ENCODE data around the gene MAP6.
A peak's percentile ranks its signal among the peaks of the same experiment; 100 is the strongest.
"Not testable (repeated sequence)": the region's sequence is repeated elsewhere in the genome, so short reads cannot be mapped to it uniquely, and the experiment has no call there.

The MAP6 gene

GRCh38 chr11:75668451-75669297, at the start of gene MAP6:
TSS of gene MAP6 (minus strand) at chr11:75669038. CDS start at chr11:75668369, 669 bp downstream.
- peaks cover 75% of the 10 kb centered on the region for H3K27me3 Mint-ChIP-seq
- peak within 1 kb of the TSS; percentile 72 for H3K4me3 Mint-ChIP-seq
- no peak within 1 kb of the TSS for H3K27ac Mint-ChIP-seq
- peaks cover 2% of the 10 kb centered on the region for H3K36me3 Mint-ChIP-seq
- peaks cover 23% of the 10 kb centered on the region for H3K4me1 Mint-ChIP-seq
- peaks cover 5% of the 10 kb centered on the region for H3K9me3 Mint-ChIP-seq
- CTCF ChIA-PET, result interaction anchor here (0.6 kb wide), 1 partner anchor 11 kb away, joined by 3 read pairs; no protein-coding TSS in a partner anchor
- peak; percentile 54 for DNase-seq

DNA sequence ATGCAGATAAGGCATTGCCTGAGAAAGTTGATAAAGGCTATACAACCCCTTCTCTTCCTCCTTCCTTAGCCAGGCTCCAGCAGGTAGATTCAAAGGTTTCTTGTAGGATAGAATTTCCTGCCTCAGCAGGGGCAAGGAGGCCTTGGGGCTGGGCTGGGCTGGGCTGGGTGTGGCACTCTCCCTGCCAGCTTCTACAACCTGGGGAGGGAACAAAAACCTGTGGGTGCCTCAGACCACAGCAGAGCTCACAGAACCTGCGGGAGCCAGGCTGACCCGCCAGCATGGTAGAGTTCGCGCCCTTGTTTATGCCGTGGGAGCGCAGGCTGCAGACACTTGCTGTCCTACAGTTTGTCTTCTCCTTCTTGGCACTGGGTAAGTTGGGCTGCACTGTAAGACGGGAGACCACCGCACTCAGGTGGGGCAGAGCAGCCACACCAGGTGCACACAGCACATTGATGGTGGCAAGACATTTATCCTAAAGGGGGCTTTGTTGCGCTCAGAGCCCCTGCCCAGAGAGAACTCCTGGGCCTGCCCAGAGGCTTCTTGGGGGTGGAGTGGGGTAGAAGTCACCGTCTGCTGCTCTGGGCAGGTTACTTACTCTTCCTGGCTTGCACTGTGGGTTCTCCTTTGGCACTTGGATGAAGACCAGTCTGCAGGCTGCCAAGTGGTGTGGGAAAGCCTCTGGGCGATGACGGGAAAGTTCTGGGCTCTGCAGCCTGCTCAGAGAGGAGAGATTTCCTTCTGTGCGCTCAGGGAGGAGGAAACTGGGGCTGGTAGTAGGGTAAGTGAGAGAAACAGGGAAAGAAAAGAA, 49.0 kb upstream of the MAP6 start, which contains the start of gene MOGAT2:
TSS of gene MOGAT2 (plus strand) at position 231 of the 811 bp plus-strand sequence. CDS start at position 282, 51 bp downstream.
- H3K9me3 Mint-ChIP-seq, result no peaks in the 10 kb centered on the region
- no peaks in the 10 kb centered on the region for H3K36me3 Mint-ChIP-seq
- no peak within 1 kb of the TSS for H3K27ac Mint-ChIP-seq
- no peaks in the 10 kb centered on the region for H3K4me1 Mint-ChIP-seq
- peaks cover 34% of the 10 kb centered on the region for H3K27me3 Mint-ChIP-seq
- CTCF ChIA-PET, result interaction anchor here (1.5 kb wide), 1 partner anchor 150 kb away, joined by 3 read pairs; no protein-coding TSS in a partner anchor
- DNase-seq, result no peak
- H3K4me3 Mint-ChIP-seq, result no peak within 1 kb of the TSS

GRCh38 chr11:75716659-75717058, 47.8 kb upstream of the MAP6 start:
- no peak overlapping the region for H3K4me3 Mint-ChIP-seq
- no peak for DNase-seq
- peaks cover 31% of the 10 kb centered on the region for H3K27me3 Mint-ChIP-seq
- no peaks in the 10 kb centered on the region for H3K36me3 Mint-ChIP-seq
- no peaks in the 10 kb centered on the region for H3K9me3 Mint-ChIP-seq
- CTCF ChIA-PET, result interaction anchor here (1.5 kb wide), 1 partner anchor 151 kb away, joined by 3 read pairs; no protein-coding TSS in a partner anchor
- no peak overlapping the region for H3K27ac Mint-ChIP-seq
- H3K4me1 Mint-ChIP-seq, result no peaks in the 10 kb centered on the region

- no peak overlapping the region for H3K27ac Mint-ChIP-seq
- no peaks in the 10 kb centered on the region for H3K4me1 Mint-ChIP-seq
- CTCF ChIA-PET, result interaction anchor here (2.7 to 2.8 kb wide), 2 partner anchors 7 to 10 kb away, joined by 9 to 10 read pairs; no protein-coding TSS in a partner anchor
- H3K9me3 Mint-ChIP-seq, result no peaks in the 10 kb centered on the region
- H3K4me3 Mint-ChIP-seq, result no peak overlapping the region
- H3K36me3 Mint-ChIP-seq, result no peaks in the 10 kb centered on the region
- DNase-seq, result no peak
- H3K27me3 Mint-ChIP-seq, result peaks cover 31% of the 10 kb centered on the region
Measured at GRCh38 chr11:75715688-75716087, 46.9 kb upstream of the MAP6 start.

GRCh38 chr11:75714211-75714610, 45.4 kb upstream of the MAP6 start:
- Mint-ChIP-seq H3K4me1 (no peaks in the 10 kb centered on the region), H3K4me3 (no peak overlapping the region), H3K27ac (no peak overlapping the region), H3K9me3 (no peaks in the 10 kb centered on the region), H3K27me3 (peaks cover 25% of the 10 kb centered on the region), H3K36me3 (no peaks in the 10 kb centered on the region)
- CTCF ChIA-PET, result interaction anchor here (2.7 to 2.8 kb wide), 2 partner anchors 9 kb away, joined by 9 to 10 read pairs; no protein-coding TSS in a partner anchor
- no peak for DNase-seq

- CTCF ChIA-PET, result interaction anchor here (0.6 to 2.1 kb wide), 21 partner anchors 8 to 552 kb away, joined by 3 to 9 read pairs (median 3); no protein-coding TSS in a partner anchor
- Mint-ChIP-seq H3K9me3 (no peaks in the 10 kb centered on the region), H3K4me3 (no peak overlapping the region), H3K4me1 (no peaks in the 10 kb centered on the region), H3K27ac (no peak overlapping the region), H3K36me3 (no peaks in the 10 kb centered on the region), H3K27me3 (peaks cover 15% of the 10 kb centered on the region)
- DNase-seq, result peak; percentile 73
Measured at GRCh38 chr11:75706260-75706729, 37.5 kb upstream of the MAP6 start.

- Mint-ChIP-seq H3K27ac (no peak overlapping the region), H3K4me1 (no peaks in the 10 kb centered on the region), H3K36me3 (no peaks in the 10 kb centered on the region), H3K27me3 (peaks cover 15% of the 10 kb centered on the region), H3K9me3 (no peaks in the 10 kb centered on the region), H3K4me3 (no peak overlapping the region)
- CTCF ChIA-PET, result interaction anchor here (0.6 to 2.1 kb wide), 18 partner anchors 8 to 553 kb away, joined by 3 to 9 read pairs (median 3); no protein-coding TSS in a partner anchor
- DNase-seq, result no peak
Measured at GRCh38 chr11:75705541-75705940, 36.7 kb upstream of the MAP6 start.

DNA sequence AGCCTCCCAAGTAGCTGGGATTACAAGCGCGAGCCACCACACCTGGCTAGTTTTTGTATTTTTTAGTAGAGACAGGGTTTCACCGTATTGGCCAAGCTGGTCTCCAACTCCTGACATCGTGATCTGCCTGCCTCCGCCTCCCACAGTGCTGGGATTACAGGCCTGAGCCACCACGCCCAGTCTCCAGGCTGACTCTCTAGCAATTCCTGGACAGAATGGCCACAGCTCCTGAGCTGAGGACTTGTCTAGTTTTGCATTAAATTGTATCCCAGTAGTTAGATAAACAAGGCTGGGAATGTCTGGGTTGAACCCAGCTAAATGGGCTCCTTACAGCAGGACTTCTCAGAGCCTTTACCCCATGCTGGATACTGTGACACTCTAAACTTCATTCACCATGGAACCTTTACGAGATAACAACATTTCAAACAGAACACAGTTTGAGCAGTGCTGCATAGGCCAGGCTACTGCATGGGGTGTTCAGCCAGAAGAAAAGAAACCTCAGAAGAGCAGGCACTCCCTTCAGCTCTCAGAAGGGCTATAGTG, 34.9 kb upstream of the MAP6 start:
- CTCF ChIA-PET, result no interaction called here
- H3K9me3 Mint-ChIP-seq, result no peaks in the 10 kb centered on the region
- H3K27me3 Mint-ChIP-seq, result peaks cover 23% of the 10 kb centered on the region
- no peak overlapping the region for H3K27ac Mint-ChIP-seq
- DNase-seq, result no peak
- H3K4me1 Mint-ChIP-seq, result no peaks in the 10 kb centered on the region
- no peak overlapping the region for H3K4me3 Mint-ChIP-seq
- no peaks in the 10 kb centered on the region for H3K36me3 Mint-ChIP-seq

DNA sequence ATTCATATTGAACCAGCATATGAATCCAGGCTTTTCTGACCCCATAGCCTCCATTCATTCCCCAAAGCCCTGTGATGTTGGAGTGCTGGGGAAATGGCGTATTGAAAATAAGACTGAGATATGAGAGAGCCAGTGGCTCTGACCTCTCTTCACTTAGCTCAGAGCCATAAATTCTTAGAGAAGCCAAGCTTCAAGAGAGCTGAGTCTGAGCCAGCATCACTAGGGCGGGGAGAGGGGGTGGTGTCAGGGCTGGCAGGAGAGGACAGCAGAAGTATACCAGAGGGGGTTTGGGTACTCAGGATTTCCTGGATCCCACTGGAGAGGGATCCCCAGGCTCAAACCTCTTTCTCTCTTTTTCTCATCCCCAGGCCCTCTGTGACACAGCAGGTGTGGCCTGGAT, 32.1 kb upstream of the MAP6 start:
- Mint-ChIP-seq H3K4me3 (no peak overlapping the region), H3K27me3 (peaks cover 35% of the 10 kb centered on the region), H3K9me3 (no peaks in the 10 kb centered on the region), H3K36me3 (no peaks in the 10 kb centered on the region), H3K4me1 (no peaks in the 10 kb centered on the region), H3K27ac (no peak overlapping the region)
- no peak for DNase-seq
- CTCF ChIA-PET, result no interaction called here

GRCh38 chr11:75697906-75698581, 29.2 kb upstream of the MAP6 start:
- no peak for DNase-seq
- H3K4me3 Mint-ChIP-seq, result no peak overlapping the region
- H3K36me3 Mint-ChIP-seq, result no peaks in the 10 kb centered on the region
- no peaks in the 10 kb centered on the region for H3K4me1 Mint-ChIP-seq
- H3K9me3 Mint-ChIP-seq, result no peaks in the 10 kb centered on the region
- no peak overlapping the region for H3K27ac Mint-ChIP-seq
- CTCF ChIA-PET, result interaction anchor here (1.5 kb wide), 1 partner anchor 8 kb away, joined by 6 read pairs; no protein-coding TSS in a partner anchor
- peaks cover 43% of the 10 kb centered on the region for H3K27me3 Mint-ChIP-seq

DNA sequence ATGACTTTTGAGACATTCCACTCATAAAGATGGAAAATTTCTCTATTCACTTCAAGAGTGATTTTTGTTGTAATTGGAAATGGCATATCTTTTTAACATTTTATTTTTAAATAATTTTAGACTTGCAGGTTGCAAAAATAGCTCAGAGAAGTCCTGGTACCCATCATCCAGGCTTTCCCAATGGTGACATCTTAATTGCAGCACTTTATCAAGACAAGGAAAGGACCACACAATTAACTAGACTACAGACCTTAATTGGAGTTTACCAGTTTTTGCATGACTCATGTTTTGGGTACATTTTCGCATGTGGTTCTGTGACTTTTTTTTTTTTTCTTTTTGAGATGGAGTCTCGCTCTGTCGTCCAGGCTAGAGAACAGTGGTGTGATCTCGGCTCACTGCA, 23.0 kb upstream of the MAP6 start:
- H3K27me3 Mint-ChIP-seq, result peaks cover 59% of the 10 kb centered on the region
- H3K9me3 Mint-ChIP-seq, result no peaks in the 10 kb centered on the region
- no peak for DNase-seq
- H3K36me3 Mint-ChIP-seq, result no peaks in the 10 kb centered on the region
- H3K4me1 Mint-ChIP-seq, result peaks cover 3% of the 10 kb centered on the region
- no peak overlapping the region for H3K27ac Mint-ChIP-seq
- CTCF ChIA-PET, result interaction anchor here (0.7 kb wide), 1 partner anchor 137 kb away, joined by 4 read pairs; no protein-coding TSS in a partner anchor
- no peak overlapping the region for H3K4me3 Mint-ChIP-seq

DNA sequence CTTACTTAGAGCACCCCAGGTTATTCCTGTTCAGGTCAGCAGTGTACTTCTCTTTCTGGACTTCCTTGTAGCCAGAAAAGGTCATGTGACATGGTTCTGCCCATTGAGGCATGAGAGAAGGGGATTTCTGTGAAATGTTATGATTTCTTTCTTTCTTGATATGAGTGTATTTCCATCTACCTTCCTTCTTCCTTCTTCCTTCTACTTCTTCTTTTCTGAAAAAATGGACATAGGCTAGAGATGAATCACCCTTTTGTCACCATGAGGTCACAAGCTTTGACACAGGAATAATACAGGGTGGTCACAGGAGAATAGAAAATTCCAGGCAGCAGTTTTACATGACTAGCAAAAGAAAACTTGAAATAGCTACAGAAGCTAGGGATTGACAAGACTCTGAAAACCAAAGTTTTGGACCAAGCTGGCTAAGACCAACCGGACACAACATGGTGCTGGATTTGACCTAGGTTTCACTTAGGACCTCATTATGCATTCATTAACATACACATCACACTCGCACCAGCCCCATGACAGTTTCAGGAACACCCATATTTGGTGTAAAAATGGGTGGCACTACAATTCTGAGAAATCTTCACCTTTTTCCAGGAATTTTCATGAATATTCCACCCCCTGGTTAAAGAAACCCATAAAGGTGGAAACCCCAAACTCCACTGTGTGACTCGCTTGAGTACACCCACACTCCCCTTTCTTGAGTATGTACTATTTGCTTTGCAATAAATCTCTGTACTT, 21.2 kb upstream of the MAP6 start:
- CTCF ChIA-PET, result no interaction called here
- no peak for DNase-seq
- Mint-ChIP-seq H3K36me3 (peaks cover 3% of the 10 kb centered on the region), H3K27ac (no peak overlapping the region), H3K4me1 (peaks cover 3% of the 10 kb centered on the region), H3K4me3 (no peak overlapping the region), H3K9me3 (peaks cover 10% of the 10 kb centered on the region), H3K27me3 (peaks cover 52% of the 10 kb centered on the region)

- H3K27ac Mint-ChIP-seq, H3K4me3 Mint-ChIP-seq, H3K4me1 Mint-ChIP-seq, H3K36me3 Mint-ChIP-seq, CTCF ChIA-PET, DNase-seq: not testable (repeated sequence)
- peaks cover 67% of the 10 kb centered on the region for H3K27me3 Mint-ChIP-seq
- H3K9me3 Mint-ChIP-seq, result peaks cover 15% of the 10 kb centered on the region
Measured at GRCh38 chr11:75683856-75684255, 15.0 kb upstream of the MAP6 start.

Measured in activated naive CD4-positive, alpha-beta T cell treated with anti-CD3 and anti-CD28 coated beads, Interleukin-2, amount 10 ng/mL, durations not matched to agents 7 days and 5 days (primary cell).